GM19351 (cell line): ENCODE data around the gene EDIL3.

ENCODE experiments used
- ATAC-seq: cut with Tn5 transposase; IDR thresholded peaks from one replicate; pipeline ENCODE4 v1.9.1; 2021; ENCODE audit warnings: mild to moderate bottlenecking, moderate library complexity; ENCODE audit not compliant: unreplicated experiment

The EDIL3 gene

GRCh38 chr5:83973925-83974815 is 410.5 kb downstream of the EDIL3 start:
- ATAC-seq: no peak

- ATAC-seq: no peak
Observed at GRCh38 chr5:83972909-83973308, 411.8 kb downstream of the EDIL3 start.

GRCh38 chr5:83972236-83972635 is 412.4 kb downstream of the EDIL3 start:
- ATAC-seq: no peak

- ATAC-seq: no peak
Observed at GRCh38 chr5:83967417-83967816, 417.3 kb downstream of the EDIL3 start.

GRCh38 chr5:83965441-83965840 is 419.2 kb downstream of the EDIL3 start:
- ATAC-seq: no peak

GRCh38 chr5:83964271-83964670 is 420.4 kb downstream of the EDIL3 start:
- no peak for ATAC-seq

GRCh38 chr5:83957188-83957587 is 427.5 kb downstream of the EDIL3 start:
- ATAC-seq: no peak

GRCh38 chr5:83956386-83956785 is 428.3 kb downstream of the EDIL3 start:
- no peak for ATAC-seq

- no peak for ATAC-seq
Observed at GRCh38 chr5:83955916-83956315, 428.8 kb downstream of the EDIL3 start.

- no peak for ATAC-seq
Observed at GRCh38 chr5:83947763-83948162, 436.9 kb downstream of the EDIL3 start.

- ATAC-seq: no peak
Observed at GRCh38 chr5:83946516-83946915, 438.2 kb downstream of the EDIL3 start.

- no peak for ATAC-seq
Observed at GRCh38 chr5:83942155-83942554, 442.5 kb downstream of the EDIL3 start.

- ATAC-seq: no peak
Observed at GRCh38 chr5:83937837-83938236, 446.8 kb downstream of the EDIL3 start.

- no peak for ATAC-seq
Observed at GRCh38 chr5:83931969-83932368, 452.7 kb downstream of the EDIL3 start.

GRCh38 chr5:83927140-83927733 is 457.4 kb downstream of the EDIL3 start:
- ATAC-seq: peak; percentile 70

GRCh38 chr5:83925955-83926337 is 458.7 kb downstream of the EDIL3 start:
- ATAC-seq: no peak

GRCh38 chr5:83925321-83925954 is 459.2 kb downstream of the EDIL3 start:
- ATAC-seq: no peak

GRCh38 chr5:83924891-83925290 is 459.8 kb downstream of the EDIL3 start:
- ATAC-seq: no peak

GRCh38 chr5:83924171-83924570 is 460.5 kb downstream of the EDIL3 start:
- ATAC-seq: no peak

- ATAC-seq: no peak
Observed at GRCh38 chr5:83922699-83923098, 462.0 kb downstream of the EDIL3 start.

- ATAC-seq: no peak
Observed at GRCh38 chr5:83921666-83922193, 462.9 kb downstream of the EDIL3 start.
